Stimulated activated CD4-positive, alpha-beta T cell treated with anti-CD3 and anti-CD28 coated beads, Interleukin-4, amount 100 ng/mL, for 4 hours (primary cell): ENCODE results near the gene FTSJ3.
"Not testable (repeated sequence)": the region's sequence is repeated elsewhere in the genome, so short reads cannot be mapped to it uniquely, and the experiment has no call there.

Source experiments
- DNase-seq, 2 experiments: peaks; one replicate each; pipeline ENCODE4 v3.0.0-alpha.2; 2020

The FTSJ3 gene

DNA sequence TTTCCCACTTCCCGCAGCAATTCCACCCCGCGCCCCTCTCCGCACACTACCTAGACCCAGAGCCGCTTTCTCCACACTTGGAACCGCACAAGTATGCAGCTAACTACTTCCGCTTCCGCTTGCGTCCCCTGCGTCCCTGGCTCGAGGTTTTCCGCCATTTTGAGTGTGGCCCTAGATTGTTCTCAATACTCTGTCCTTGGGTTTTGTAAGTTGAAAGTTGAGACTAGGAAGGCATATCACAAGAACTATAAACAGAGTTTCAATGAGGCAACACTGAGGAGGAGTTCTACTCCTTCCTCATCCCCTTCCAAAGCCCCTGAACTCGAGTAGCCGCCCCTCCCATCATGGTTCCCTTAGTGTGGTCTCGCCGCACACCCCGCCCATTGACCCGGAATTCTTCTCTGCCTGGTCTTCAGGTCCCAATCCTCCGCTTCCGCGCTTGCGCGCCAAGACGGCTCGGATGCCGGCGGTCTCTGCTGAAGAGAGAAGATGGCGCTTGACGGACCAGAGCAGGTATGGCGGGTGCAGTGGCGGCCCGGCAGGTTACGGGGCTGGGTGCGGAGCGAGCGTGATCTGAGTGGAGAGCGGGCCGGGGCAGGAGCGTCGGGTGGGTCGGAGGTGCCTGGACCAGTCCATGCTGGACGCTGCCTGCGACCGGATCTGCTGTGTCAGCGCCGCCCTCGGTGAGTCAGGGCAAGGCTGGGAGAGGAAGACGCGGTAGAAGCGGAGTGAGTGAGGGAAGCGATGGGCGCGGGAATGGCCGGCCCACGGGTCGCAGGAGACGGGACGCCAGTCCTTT is at the start of gene FTSJ3, which contains the start of gene PSMC5:
TSS of gene FTSJ3 (minus strand) at position 662 of the 799 bp plus-strand sequence. CDS start 761 bp downstream, outside the sequence.
TSS of gene PSMC5 (plus strand) at position 430 of the 799 bp plus-strand sequence. CDS start at position 490, 60 bp downstream.
- DNase-seq, result peak; percentile 89 to 95

DNA sequence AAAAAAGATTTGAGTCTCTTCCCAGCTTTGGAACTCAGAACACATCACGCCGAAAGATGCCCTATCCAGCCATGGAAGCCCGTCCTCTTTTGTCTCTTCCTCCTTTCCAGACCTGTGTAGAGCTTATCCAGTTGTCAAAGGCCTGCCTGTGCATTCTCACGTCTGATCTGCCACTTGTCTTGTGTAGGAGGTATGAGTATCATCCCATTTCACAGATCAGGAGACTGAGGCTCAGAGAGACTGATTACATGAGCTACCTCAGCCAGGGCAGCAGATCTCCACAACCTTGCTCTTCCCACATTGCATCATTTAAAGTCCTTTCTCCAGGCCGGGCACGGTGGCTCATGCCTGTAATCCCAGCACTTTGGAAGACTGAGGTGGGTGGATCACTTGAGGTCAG is 47.2 kb upstream of the FTSJ3 start:
- DNase-seq, result not testable (repeated sequence)

- not testable (repeated sequence) for DNase-seq
These were observed 46.7 kb upstream of the FTSJ3 start for GRCh38 chr17:63874061-63874626.

DNA sequence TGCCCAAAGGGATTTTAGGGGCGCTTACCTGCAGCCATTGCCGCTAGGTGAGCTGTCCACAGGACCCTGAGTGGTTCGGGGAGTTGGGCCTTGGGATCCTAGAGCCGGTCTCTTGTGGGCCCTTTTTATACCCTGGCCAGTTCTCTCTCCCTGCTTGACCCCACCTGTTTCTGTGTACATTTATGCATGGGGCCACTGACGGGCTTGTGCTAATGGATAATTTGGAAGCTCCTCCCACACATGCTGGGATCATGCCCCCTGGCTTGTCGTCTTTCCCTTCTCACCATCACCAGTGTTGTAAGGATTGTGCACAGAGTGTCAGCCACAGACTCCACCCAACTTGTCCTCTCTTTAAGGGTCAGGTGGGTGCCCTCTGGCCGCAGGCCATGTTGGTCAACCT is 46.1 kb upstream of the FTSJ3 start, which contains the start of gene CSH2:
TSS of gene CSH2 (minus strand) at position 101 of the 400 bp plus-strand sequence. CDS start at position 38, 63 bp downstream.
- not testable (repeated sequence) for DNase-seq

DNA sequence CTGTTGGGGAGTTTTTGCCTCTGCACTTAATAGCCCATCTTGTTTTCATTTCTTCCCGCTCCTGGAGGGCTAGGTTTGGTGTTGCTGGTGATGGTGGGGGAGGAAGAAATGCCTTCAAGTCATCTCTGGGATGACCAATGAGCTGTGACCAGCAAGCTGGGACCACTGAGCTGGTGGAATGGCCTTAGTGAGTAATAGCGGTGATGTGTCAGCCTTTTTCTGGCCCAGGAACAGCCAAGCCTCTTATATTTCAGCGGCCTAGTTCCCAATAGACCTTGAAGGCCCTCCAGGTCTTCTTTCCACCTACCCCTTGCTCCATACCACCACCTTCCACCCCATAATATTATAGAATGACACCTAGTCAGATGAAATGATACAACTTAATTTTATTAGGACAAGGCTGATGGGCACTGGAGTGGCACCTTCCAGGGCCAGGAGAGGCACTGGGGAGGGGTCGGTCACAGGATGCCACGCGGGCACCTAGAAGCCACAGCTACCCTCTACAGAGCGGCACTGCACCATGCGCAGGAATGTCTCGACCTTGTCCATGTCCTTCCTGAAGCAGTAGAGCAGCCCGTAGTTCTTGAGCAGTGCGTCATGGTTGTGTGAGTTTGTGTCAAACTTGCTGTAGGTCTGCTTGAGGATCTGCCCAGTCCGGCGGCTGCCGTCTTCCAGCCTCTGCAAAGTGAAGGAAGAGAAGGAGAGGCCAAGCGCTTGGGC is 44.3 kb upstream of the FTSJ3 start:
- DNase-seq, result not testable (repeated sequence)

DNA sequence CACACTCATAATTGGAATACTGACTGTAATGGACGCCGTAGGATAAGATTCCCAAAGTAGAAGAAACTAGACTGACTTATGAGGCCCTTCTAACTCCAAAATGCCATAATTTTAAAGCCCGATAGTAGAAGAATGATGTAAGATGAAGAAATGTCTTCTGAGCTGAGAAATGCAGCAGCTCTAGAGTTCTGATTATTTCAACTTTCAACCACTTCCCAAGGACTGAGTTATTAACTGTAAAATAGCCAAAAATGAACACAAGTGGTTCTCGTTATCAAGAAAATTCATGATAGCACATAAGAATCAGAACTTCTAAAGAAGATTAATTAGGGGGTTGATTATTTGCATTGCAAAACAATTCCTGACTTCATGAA is 42.8 kb upstream of the FTSJ3 start:
- DNase-seq, result not testable (repeated sequence)

GRCh38 chr17:63869491-63870291 is 42.2 kb upstream of the FTSJ3 start:
- DNase-seq, result not testable (repeated sequence)

DNA sequence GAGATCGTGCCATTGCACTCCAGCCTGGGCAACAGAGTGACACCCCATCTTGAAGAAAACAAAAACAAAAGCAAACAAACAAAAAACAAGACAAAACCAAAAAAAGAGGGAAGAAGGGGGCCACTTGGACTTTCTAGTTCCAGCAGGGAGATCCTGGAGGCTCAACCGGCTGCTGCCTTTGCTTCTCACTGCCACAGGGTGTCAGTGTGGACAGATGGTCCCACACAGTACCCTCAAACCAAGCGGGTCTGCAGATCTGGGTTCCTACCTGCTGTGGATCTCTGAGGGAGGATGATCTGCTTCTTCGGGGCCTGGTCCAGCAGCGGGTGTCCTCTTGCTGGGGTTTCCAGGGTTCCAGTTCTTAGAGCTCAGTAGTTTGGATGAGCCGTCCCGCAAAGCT is 39.2 kb upstream of the FTSJ3 start:
- DNase-seq, result not testable (repeated sequence)

GRCh38 chr17:63859257-63859656 is 31.8 kb upstream of the FTSJ3 start:
- no peak for DNase-seq

GRCh38 chr17:63856425-63856824 is 29.0 kb upstream of the FTSJ3 start:
- DNase-seq, result not testable (repeated sequence)

DNA sequence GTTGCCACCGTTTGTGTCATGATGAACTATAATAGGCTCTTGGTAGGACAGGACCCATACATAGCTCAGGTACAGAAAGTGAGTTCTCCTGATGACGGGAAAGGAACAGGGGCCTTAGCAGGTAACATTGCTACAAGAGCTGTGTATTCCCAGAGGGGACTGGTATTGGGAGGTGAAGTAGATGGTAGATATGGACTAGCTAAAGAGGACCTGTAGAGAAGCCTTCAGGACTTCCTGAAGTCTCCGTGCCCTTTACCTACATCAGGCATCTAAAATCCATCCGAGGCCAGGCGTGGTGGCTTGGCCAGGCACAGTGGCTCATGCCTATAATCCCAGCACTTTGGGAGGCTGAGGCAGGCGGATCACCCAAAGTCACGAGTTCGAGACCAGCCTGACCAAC is 27.7 kb upstream of the FTSJ3 start:
- no peak for DNase-seq

GRCh38 chr17:63854709-63855108 is 27.2 kb upstream of the FTSJ3 start:
- no peak for DNase-seq

GRCh38 chr17:63853260-63853659 is 25.8 kb upstream of the FTSJ3 start:
- no peak for DNase-seq

DNA sequence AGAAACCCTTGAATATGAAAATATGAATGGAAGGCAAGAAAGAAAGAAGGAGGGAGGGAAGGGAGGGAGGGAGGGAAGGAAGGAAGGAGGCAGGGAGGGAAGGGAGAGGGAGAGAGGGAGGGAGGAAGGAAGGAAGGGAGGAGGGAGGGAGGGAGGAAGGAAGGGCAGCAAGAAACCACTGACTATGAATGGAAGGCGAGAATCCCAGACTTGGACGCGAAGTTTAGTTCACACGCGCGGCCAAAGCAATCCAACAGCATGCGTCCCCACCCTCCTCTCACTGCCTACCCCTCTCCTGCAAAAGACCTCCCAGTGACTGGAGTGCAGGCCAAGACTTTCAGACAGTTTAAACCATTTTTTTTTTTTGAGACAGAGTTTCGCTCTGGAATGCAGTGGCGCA is 22.9 kb upstream of the FTSJ3 start:
- DNase-seq, result no peak

GRCh38 chr17:63848834-63849689 is 21.6 kb upstream of the FTSJ3 start:
- peak; percentile 94 to 96 for DNase-seq

- DNase-seq, result no peak
These were observed 20.2 kb upstream of the FTSJ3 start for GRCh38 chr17:63847525-63848249.

GRCh38 chr17:63845509-63845908 is 18.0 kb upstream of the FTSJ3 start:
- DNase-seq, result no peak

DNA sequence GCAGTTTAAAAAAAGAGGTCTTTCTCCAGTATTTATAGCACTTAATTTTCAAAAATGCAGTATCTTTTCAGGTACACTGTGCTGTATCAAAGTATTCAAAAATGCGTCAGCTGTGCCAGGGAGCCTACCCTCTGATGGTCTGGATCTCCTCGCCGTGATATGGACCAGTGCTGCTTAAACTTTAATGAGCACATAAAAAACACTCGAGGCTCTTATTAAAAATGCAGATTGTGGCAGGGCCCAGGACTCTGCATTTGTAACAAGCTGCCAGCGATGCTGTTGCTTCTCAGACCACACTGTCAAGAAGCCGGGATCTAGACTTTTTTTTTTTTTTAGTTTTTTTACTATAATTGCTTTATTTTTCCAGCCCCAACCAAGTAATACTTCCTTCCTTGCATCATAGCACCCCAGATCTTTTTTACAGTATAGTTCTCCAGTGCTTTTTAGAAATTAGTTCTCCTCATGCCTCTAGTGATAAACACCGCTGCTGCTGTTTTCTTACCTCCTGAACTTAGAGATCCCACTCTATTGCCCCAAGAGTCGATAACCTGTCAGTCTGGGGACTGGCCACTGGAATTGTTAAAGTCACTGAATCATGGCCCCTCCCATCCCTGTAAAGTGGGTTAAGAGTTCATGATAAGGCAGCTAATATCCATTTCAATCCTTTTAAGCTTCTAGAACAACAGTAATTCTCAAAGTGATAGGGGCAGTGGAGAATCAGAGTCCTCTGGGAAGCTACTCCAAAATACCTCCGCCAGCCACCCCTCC is 16.6 kb upstream of the FTSJ3 start:
- DNase-seq, result no peak

GRCh38 chr17:63843387-63843888 is 16.0 kb upstream of the FTSJ3 start:
- peak in 1 of 2 experiments; percentile 20 for DNase-seq
